ENCODE measurements around the gene ZCCHC14. TPM values are rescaled to one million over a fixed set of nuclear protein-coding genes. Genes with fewer than 3 reads are reported as not detected.

Gene ZCCHC14
- total RNA-seq, 2 experiments from 2014 or later, result 4.6 to 5.9 TPM

DNA sequence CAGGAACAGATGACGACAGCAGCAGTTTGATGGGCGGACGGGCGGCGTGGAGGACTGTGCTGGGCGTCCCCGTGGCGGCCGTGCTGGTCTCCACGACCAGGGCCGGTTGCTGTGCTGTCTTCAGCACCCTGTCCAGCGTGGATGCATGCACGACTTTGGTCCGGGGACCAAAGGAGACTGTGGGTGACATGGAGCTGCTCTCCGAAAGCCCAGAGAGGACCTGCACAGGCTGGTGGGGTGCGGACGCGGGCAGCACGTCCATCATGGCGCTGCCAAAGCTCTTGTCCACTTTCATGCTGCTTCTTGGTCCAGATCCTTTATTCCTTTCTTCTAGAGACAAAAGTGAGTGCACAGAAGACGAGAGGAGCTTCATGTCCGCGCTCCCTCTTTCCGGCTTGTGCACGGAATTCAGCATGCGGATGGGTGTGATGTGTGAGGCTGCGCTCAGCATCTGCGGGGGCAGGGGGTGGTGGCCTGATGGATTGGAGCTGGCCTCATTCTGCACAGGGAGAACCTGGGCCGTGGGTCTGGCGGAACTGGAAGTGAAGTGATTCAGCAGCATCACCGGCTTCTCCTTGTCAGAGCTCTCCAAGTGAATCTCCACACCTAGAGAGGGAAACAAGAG lies 80.3 kb downstream of the ZCCHC14 start:
- Mint-ChIP-seq H3K36me3 (ENCODE audit: low read depth) (peaks cover 3% of the 10 kb centered on the region), H3K27ac (no peak overlapping the region), H3K4me3 (no peak overlapping the region), H3K9me3 (no peaks in the 10 kb centered on the region), H3K4me1 (ENCODE audit: low read depth) (peaks cover under 1% of the 10 kb centered on the region), H3K27me3 (no peaks in the 10 kb centered on the region)
- TF ChIP-seq, protein P1, sequence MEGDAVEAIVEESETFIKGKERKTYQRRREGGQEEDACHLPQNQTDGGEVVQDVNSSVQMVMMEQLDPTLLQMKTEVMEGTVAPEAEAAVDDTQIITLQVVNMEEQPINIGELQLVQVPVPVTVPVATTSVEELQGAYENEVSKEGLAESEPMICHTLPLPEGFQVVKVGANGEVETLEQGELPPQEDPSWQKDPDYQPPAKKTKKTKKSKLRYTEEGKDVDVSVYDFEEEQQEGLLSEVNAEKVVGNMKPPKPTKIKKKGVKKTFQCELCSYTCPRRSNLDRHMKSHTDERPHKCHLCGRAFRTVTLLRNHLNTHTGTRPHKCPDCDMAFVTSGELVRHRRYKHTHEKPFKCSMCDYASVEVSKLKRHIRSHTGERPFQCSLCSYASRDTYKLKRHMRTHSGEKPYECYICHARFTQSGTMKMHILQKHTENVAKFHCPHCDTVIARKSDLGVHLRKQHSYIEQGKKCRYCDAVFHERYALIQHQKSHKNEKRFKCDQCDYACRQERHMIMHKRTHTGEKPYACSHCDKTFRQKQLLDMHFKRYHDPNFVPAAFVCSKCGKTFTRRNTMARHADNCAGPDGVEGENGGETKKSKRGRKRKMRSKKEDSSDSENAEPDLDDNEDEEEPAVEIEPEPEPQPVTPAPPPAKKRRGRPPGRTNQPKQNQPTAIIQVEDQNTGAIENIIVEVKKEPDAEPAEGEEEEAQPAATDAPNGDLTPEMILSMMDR (IDR thresholded peaks at IDR 0.05), result no peak
- ChIA-PET CTCF (interaction anchor here (1.4 kb wide), 1 partner anchor 223 kb away, joined by 6 read pairs; no protein-coding TSS in a partner anchor), POLR2A (no interaction called here)
- intact Hi-C loops (cut with micrococcal nuclease), result no loop called here
- ATAC-seq (no peak), DNase-seq (no peak)

DNA sequence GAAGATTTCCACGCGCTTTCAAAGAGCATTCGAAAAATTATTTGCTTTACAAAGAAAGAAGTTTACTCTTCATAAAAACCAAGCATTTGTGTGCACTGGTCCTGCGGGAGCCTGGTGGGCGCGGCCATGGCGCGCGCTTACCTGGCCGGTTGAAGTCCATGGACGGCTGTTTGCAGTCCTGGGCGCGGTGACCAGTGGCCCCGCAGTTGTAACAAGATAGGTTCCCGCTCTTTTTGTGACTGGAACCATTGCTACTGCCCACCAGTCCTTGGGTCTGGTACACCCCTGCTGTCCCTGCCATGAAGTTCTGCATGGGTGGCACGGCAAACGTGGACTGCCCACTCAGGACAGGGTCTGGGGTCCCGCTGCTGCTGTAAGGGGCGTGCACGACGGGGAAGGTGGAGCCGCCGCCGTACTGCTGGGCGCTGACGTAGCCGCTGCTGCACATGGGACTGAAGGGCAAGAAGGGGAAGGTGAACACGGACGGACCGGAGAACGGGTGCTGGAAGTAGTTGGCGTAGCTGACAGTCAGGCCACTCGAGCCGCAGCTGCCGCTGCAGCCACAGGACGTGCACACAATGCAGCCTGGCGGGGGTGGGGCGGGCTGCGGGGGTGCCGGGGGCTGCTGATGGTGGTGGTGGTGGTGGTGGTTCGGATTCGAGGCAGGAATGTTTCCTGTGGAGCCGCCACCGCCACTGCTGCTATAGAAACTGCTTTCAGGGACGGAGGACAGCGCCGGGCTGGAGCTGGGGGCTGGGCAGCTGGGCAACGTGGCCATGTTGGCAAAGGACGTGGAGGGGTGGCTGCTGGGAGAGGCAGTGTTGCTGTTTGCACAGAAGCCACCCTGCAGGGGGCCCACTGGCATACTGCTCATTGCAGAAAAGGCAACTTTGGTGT lies 81.2 kb downstream of the ZCCHC14 start:
- H3K9me3 Mint-ChIP-seq, result no peaks in the 10 kb centered on the region
- ATAC-seq (no peak), DNase-seq (no peak)
- no peak overlapping the region for H3K27ac Mint-ChIP-seq
- H3K36me3 Mint-ChIP-seq (ENCODE audit: low read depth), result peaks cover 6% of the 10 kb centered on the region
- H3K4me3 Mint-ChIP-seq, result no peak overlapping the region
- TF ChIP-seq, protein P1 (IDR thresholded peaks at IDR 0.05), result no peak
- peaks cover 4% of the 10 kb centered on the region for H3K4me1 Mint-ChIP-seq (ENCODE audit: low read depth)
- intact Hi-C loops (cut with micrococcal nuclease), result no loop called here
- ChIA-PET CTCF (no interaction called here), POLR2A (no interaction called here)
- H3K27me3 Mint-ChIP-seq, result no peaks in the 10 kb centered on the region

- Mint-ChIP-seq H3K36me3 (ENCODE audit: low read depth) (peaks cover 6% of the 10 kb centered on the region), H3K4me1 (ENCODE audit: low read depth) (peaks cover 4% of the 10 kb centered on the region), H3K27ac (no peak overlapping the region), H3K27me3 (no peaks in the 10 kb centered on the region), H3K4me3 (no peak overlapping the region), H3K9me3 (no peaks in the 10 kb centered on the region)
- intact Hi-C loops (cut with micrococcal nuclease), result no loop called here
- TF ChIP-seq, protein P1 (IDR thresholded peaks at IDR 0.05), result no peak
- ATAC-seq, result no peak
- no peak for DNase-seq
- POLR2A ChIA-PET, result no interaction called here
- CTCF ChIA-PET, result no interaction called here
Measured at GRCh38 chr16:87410968-87411367, 81.9 kb downstream of the ZCCHC14 start.

- DNase-seq, result no peak
- no peak for ATAC-seq
- intact Hi-C loops (cut with micrococcal nuclease), result no loop called here
- H3K27ac Mint-ChIP-seq, result no peak overlapping the region
- ChIA-PET POLR2A (no interaction called here), CTCF (interaction anchor here (0.9 to 2.1 kb wide), 2 partner anchors 17 to 225 kb away, joined by 3 to 6 read pairs; no protein-coding TSS in a partner anchor)
- peaks cover 6% of the 10 kb centered on the region for H3K36me3 Mint-ChIP-seq (ENCODE audit: low read depth)
- H3K4me3 Mint-ChIP-seq, result no peak overlapping the region
- TF ChIP-seq, protein P1 (IDR thresholded peaks at IDR 0.05), result no peak
- H3K9me3 Mint-ChIP-seq, result no peaks in the 10 kb centered on the region
- H3K4me1 Mint-ChIP-seq (ENCODE audit: low read depth), result peaks cover 4% of the 10 kb centered on the region
- H3K27me3 Mint-ChIP-seq, result no peaks in the 10 kb centered on the region
Measured at GRCh38 chr16:87410530-87410929, 82.3 kb downstream of the ZCCHC14 start.

- Mint-ChIP-seq H3K4me3 (no peak overlapping the region), H3K27ac (no peak overlapping the region)
- TF ChIP-seq, protein P1 (IDR thresholded peaks at IDR 0.05), result no peak
Measured at GRCh38 chr16:87409781-87410180, 83.0 kb downstream of the ZCCHC14 start.

More at GRCh38 chr16:87409781-87410180, 83.0 kb downstream of the ZCCHC14 start:
- peaks cover 4% of the 10 kb centered on the region for H3K4me1 Mint-ChIP-seq (ENCODE audit: low read depth)
- no peaks in the 10 kb centered on the region for H3K9me3 Mint-ChIP-seq
- no peaks in the 10 kb centered on the region for H3K27me3 Mint-ChIP-seq
- ChIA-PET CTCF (interaction anchor here (0.6 to 2.1 kb wide), 4 partner anchors 16 to 226 kb away, joined by 3 to 6 read pairs (median 3); no protein-coding TSS in a partner anchor), POLR2A (interaction anchor here (0.6 kb wide), 1 partner anchor 53 kb away, joined by 3 read pairs; no protein-coding TSS in a partner anchor)
- peaks cover 6% of the 10 kb centered on the region for H3K36me3 Mint-ChIP-seq (ENCODE audit: low read depth)
- ATAC-seq, result no peak
- intact Hi-C loops (cut with micrococcal nuclease), result no loop called here
- DNase-seq, result no peak

All from activated CD8-positive, alpha-beta T cell treated with anti-CD3 and anti-CD28 coated beads for 36 hours (primary cell).